Measurements from ENCODE around the gene MOB4.
"Not testable (repeated sequence)": the region's sequence is repeated elsewhere in the genome, so short reads cannot be mapped to it uniquely, and the experiment has no call there.

Gene MOB4

GRCh38 chr2:197515739-197516392 is at the start of gene MOB4:
Gene MOB4, plus strand, starts transcription at chr2:197516066. Its CDS starts 21 bp downstream, at chr2:197516087.
- TF ChIP-seq CTCF (IDR thresholded peaks at IDR 0.05; ENCODE audit: low read depth, low read length), result no peak
- DNase-seq (ENCODE audit: extremely low read depth, low read depth), result peak; percentile 87

DNA sequence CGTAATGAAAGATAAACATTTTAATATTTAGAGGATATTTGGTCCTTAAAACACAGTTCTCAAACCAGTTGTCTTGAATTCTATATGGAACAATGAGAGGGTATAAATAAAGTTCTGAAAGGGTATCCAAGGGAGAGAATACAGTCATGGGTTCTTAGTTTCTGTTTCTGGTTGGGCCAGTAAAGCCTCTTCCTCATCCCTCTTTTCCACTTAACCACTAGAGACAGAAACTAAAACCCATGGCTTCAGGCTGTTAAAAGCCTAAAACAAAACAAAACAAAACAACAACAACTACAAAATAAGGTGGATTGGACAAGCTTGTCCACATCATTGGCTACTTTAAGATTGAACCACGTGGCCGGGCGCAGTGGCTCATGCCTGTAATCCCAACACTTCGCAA is 43.7 kb upstream of the MOB4 start:
- DNase-seq (ENCODE audit: extremely low read depth, low read depth), result no peak
- TF ChIP-seq CTCF (IDR thresholded peaks at IDR 0.05; ENCODE audit: low read depth, low read length), result no peak

GRCh38 chr2:197477797-197478196 is 38.1 kb upstream of the MOB4 start:
- no peak for TF ChIP-seq CTCF (IDR thresholded peaks at IDR 0.05; ENCODE audit: low read depth, low read length)
- DNase-seq (ENCODE audit: extremely low read depth, low read depth), result no peak

DNA sequence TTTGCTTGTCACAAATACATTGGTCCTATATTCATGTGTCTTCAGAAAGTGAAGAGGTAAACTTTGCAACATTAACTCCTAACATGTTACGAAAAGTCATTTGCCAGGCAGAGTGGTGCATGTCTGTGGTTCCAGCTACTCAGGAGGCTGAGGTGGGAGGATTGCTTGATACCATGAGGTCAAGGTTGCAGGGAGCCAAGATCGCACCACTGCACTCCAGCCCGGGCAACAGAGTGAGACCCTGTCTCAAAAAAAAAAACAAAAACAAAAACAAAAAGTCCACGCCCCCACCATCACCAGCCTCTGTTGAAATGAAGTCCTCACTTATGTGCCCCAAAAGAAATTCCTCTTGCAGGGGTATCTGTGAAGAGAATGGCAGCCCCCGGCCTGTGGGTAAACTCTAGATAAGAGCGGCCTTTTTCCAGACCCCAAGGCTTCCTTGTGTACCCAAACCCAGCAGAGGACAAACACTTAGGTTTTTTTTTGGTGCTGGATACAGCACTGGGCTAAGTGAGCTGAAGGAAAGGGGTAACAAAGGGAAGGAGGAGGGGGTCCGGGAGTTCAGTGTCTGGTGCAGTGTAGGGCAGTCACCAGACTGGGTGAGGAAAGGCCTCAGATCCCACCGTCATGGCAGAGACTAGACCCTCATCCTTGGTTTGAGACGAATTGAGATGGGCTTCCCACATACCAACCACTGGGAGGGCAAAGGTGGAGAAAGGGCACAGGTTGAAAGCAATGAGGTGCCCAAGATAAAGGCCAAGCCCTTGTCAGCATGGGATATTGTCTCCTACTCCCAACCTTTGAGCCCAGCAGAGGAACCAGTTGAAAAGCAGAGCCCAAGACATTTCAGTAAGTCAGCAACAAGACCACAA is 35.5 kb upstream of the MOB4 start:
- no peak for TF ChIP-seq CTCF (IDR thresholded peaks at IDR 0.05; ENCODE audit: low read depth, low read length)
- DNase-seq (ENCODE audit: extremely low read depth, low read depth), result no peak

DNA sequence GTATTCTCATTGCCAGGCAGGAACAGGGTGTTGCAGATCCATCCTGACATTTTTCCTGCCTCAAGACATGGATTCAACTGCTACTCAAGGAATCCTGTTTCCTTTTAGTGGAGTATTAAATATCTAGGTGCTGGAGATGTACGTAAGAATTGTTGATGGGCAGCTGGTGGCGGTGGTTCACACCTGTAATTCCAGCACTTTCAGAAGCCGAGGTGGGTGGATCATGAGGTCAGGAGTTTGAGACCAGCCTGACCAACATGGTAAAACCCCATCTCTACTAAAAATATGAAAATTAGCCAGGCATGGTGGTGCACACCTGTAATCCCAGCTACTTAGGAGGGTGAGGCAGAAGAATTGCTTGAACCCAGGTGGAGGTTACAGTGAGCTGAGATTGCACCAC is 31.6 kb upstream of the MOB4 start:
- not testable (repeated sequence) for DNase-seq (ENCODE audit: extremely low read depth, low read depth)

GRCh38 chr2:197486175-197486574 is 29.7 kb upstream of the MOB4 start:
- no peak for DNase-seq (ENCODE audit: extremely low read depth, low read depth)
- no peak for TF ChIP-seq CTCF (IDR thresholded peaks at IDR 0.05; ENCODE audit: low read depth, low read length)

DNA sequence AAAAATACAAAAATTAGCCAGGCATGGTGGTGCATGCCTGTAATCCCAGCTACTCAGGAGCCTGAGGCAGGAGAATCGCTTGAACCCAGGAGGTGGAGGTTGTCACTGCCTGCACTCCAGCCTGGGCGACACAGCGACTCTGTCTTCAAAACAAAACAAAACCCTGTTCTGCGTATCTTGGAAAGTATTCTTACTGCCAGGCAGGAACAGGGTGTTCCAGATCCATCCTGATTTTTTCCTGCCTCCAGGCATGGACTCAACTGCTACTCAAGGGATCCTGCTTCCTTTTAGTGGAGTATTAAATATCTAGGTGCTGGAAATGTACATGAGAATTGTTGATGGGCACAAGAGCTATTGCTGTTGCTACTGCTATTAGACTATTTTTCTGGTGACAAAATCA is 28.5 kb upstream of the MOB4 start:
- TF ChIP-seq CTCF (IDR thresholded peaks at IDR 0.05; ENCODE audit: low read depth, low read length), result no peak
- DNase-seq (ENCODE audit: extremely low read depth, low read depth), result no peak
